Smooth muscle cell (in vitro differentiated cells): Measurements from ENCODE around the gene NIPSNAP2. TPM values are rescaled to one million over a fixed set of nuclear protein-coding genes. Genes with fewer than 3 reads are reported as not detected.
"Not testable (repeated sequence)": the region's sequence is repeated elsewhere in the genome, so short reads cannot be mapped to it uniquely, and the experiment has no call there.

ENCODE experiments used
- DNase-seq: peaks from one replicate; lab custom pipeline; 2025; ENCODE audit not compliant: unreplicated experiment; lab: John Stamatoyannopoulos, UW
- H2AFZ ChIP-seq: fragments of 200-600 bp; sonication (generic); 2 replicates; pipeline ENCODE4 v1.6.0; 2016; ENCODE audit warnings: antibody characterized with exemption, low read depth, mild to moderate bottlenecking
- H3F3A ChIP-seq: fragments of 200-600 bp; sonication (generic); 2 replicates; pipeline ENCODE4 v1.6.0; 2017; ENCODE audit warnings: antibody characterized with exemption, low read depth
- H3K27ac ChIP-seq: fragments of 200-600 bp; sonication (generic); 2 replicates; pipeline ENCODE4 v1.5.1; 2016; ENCODE audit warnings: low read depth, mild to moderate bottlenecking
- H3K27me3 ChIP-seq: fragments of 200-600 bp; sonication (generic); 2 replicates; pipeline ENCODE4 v1.6.1; 2016; ENCODE audit warnings: low read depth, mild to moderate bottlenecking
- H3K36me3 ChIP-seq: fragments of 200-600 bp; sonication (generic); 2 replicates; pipeline ENCODE4 v1.5.1; 2016; ENCODE audit warnings: low read depth
- H3K4me1 ChIP-seq: fragments of 200-600 bp; sonication (generic); 2 replicates; pipeline ENCODE4 v1.5.1; 2016; ENCODE audit warnings: low read depth
- H3K4me2 ChIP-seq: fragments of 200-600 bp; sonication (generic); 2 replicates; pipeline ENCODE4 v1.6.0; 2016; ENCODE audit warnings: mild to moderate bottlenecking
- H3K4me3 ChIP-seq: fragments of 200-600 bp; sonication (generic); 2 replicates; pipeline ENCODE4 v1.5.1; 2016; ENCODE audit warnings: mild to moderate bottlenecking
- H3K79me2 ChIP-seq: fragments of 200-600 bp; sonication (generic); 2 replicates; pipeline ENCODE4 v1.6.0; 2016; ENCODE audit warnings: low read depth, mild to moderate bottlenecking
- H3K9ac ChIP-seq: fragments of 200-600 bp; sonication (generic); 2 replicates; pipeline ENCODE4 v1.6.0; 2016; ENCODE audit warnings: low read depth
- H3K9me3 ChIP-seq: fragments of 200-600 bp; sonication (generic); replicated peaks from 2 replicates; pipeline ENCODE4 v1.5.1; 2016; ENCODE audit warnings: low read depth
- H4K20me1 ChIP-seq: fragments of 200-600 bp; sonication (generic); 2 replicates; pipeline ENCODE4 v1.6.0; 2016; ENCODE audit warnings: low read depth
- CTCF ChIP-seq: fragments of 200-600 bp; sonication (generic); IDR thresholded peaks from 2 replicates; pipeline ENCODE4 v1.5.1; 2017; ENCODE audit warnings: borderline replicate concordance, mild to moderate bottlenecking, antibody characterized with exemption; ENCODE audit not compliant: insufficient read depth, poor library complexity, severe bottlenecking
- WGBS: methylation state at CpG from one replicate; pipeline ENCODE4 v1.1.7; 2016; ENCODE audit warnings: low lambda C conversion rate; 5-methylcytosine and 5-hydroxymethylcytosine counted together
- polyA plus RNA-seq: library from polyadenylated mRNA; unstranded; fragments of >200 nt; fragmentation: Nextera tagmentation; extraction: Ambion mirVana; gene quantifications from 2 replicates; pipeline ENCODE4 v1.2.1, GENCODE V29; 2016
- total RNA-seq: library from RNA; depleted of rRNA; stranded (reverse); fragments of >200 nt; gene quantifications from 2 replicates; pipeline ENCODE4 v1.2.3, GENCODE V29; 2014

The NIPSNAP2 gene
- total and polyA plus RNA-seq, 2 experiments from 2014 or later: 41.2 to 44.7 TPM

DNA sequence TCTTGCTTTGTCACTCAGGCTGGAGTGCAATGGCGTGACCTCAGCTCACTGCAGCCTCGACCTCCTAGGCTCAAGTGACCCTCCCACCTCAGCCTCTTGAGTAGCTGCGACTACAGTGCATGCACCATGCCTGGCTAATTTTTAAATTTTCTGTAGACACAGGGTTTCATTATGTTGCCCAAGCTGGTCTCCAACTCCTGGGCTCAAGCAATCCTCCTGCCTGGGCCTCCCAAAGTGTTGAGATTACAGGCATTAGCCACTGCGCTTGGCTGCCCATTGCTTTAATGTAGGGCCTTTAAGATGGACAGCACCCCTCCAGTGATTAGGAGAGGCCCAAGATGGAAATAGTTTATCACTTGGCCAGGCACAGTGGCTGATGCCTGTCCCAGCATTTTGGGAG lies 39.4 kb downstream of the NIPSNAP2 start:
- Histone ChIP-seq H3K4me3 (no peak overlapping the region), H4K20me1 (no peaks in the 10 kb centered on the region), H3K27me3 (no peaks in the 10 kb centered on the region), H3K27ac (no peak overlapping the region), H3K79me2 (no peaks in the 10 kb centered on the region), H3K36me3 (no peaks in the 10 kb centered on the region), H3K4me1 (no peaks in the 10 kb centered on the region), H2AFZ (no peak overlapping the region), H3K4me2 (no peak overlapping the region), H3F3A (no peaks in the 10 kb centered on the region), H3K9me3 (no peaks in the 10 kb centered on the region), H3K9ac (no peak overlapping the region)
- no peak for DNase-seq
- WGBS: 86% methylated on average over 4 of the region's 4 CpGs
- no peak for TF ChIP-seq CTCF

GRCh38 chr7:56007167-56007652 lies 42.8 kb downstream of the NIPSNAP2 start:
- Histone ChIP-seq H3K36me3 (no peaks in the 10 kb centered on the region), H3K9ac (no peak overlapping the region), H2AFZ (no peak overlapping the region), H3K27me3 (no peaks in the 10 kb centered on the region), H4K20me1 (no peaks in the 10 kb centered on the region), H3K27ac (no peak overlapping the region), H3F3A (no peaks in the 10 kb centered on the region), H3K79me2 (no peaks in the 10 kb centered on the region), H3K4me1 (no peaks in the 10 kb centered on the region), H3K9me3 (no peaks in the 10 kb centered on the region), H3K4me2 (no peak overlapping the region), H3K4me3 (no peak overlapping the region)
- no peak for DNase-seq
- WGBS: 69% methylated on average over 4 of the region's 4 CpGs
- no peak for TF ChIP-seq CTCF

DNA sequence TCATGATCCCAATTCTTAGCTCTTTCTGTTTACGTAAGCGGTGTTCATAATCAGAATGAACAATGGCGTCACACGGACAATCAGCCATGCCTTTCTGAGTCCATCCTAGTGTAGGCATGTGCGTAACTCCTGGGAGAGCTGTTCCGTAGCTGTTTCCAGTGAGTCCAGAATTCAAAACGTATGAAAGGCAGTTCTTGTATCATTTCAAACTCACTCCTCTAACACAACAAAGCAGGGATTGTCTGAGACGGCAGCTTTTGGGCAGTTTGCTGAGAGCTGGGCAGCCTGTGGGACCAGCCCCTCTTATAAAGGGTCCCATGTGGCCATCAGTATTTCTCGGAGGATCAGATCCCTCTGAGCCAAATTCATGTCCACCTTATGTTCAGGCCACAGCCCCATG lies 43.5 kb downstream of the NIPSNAP2 start:
- Histone ChIP-seq H4K20me1 (no peaks in the 10 kb centered on the region), H2AFZ (no peak overlapping the region), H3K79me2 (no peaks in the 10 kb centered on the region), H3K9ac (no peak overlapping the region), H3K4me3 (no peak overlapping the region), H3F3A (no peaks in the 10 kb centered on the region), H3K27ac (no peak overlapping the region), H3K4me2 (no peak overlapping the region), H3K27me3 (no peaks in the 10 kb centered on the region), H3K9me3 (no peaks in the 10 kb centered on the region), H3K36me3 (no peaks in the 10 kb centered on the region), H3K4me1 (no peaks in the 10 kb centered on the region)
- TF ChIP-seq CTCF: no peak
- no peak for DNase-seq
- WGBS: 92% methylated on average over 9 of the region's 9 CpGs

- Histone ChIP-seq H2AFZ (no peak overlapping the region), H3K79me2 (no peaks in the 10 kb centered on the region), H3K9me3 (no peaks in the 10 kb centered on the region), H3K4me3 (no peak overlapping the region), H3K36me3 (no peaks in the 10 kb centered on the region), H3K9ac (no peak overlapping the region), H3K4me2 (no peak overlapping the region), H4K20me1 (no peaks in the 10 kb centered on the region), H3F3A (no peaks in the 10 kb centered on the region), H3K27ac (no peak overlapping the region), H3K27me3 (no peaks in the 10 kb centered on the region), H3K4me1 (no peaks in the 10 kb centered on the region)
- no peak for TF ChIP-seq CTCF
- DNase-seq: no peak
- WGBS: 83% methylated on average over 7 of the region's 7 CpGs
Observed at GRCh38 chr7:56009695-56010094, 45.3 kb downstream of the NIPSNAP2 start.

GRCh38 chr7:56017015-56017414 lies 52.6 kb downstream of the NIPSNAP2 start:
- H4K20me1 ChIP-seq, H3K4me1 ChIP-seq, H3K9me3 ChIP-seq, H3K79me2 ChIP-seq, H3K36me3 ChIP-seq, H3F3A ChIP-seq, H3K4me2 ChIP-seq, H3K4me3 ChIP-seq, H3K27ac ChIP-seq, H3K9ac ChIP-seq, H3K27me3 ChIP-seq, DNase-seq, H2AFZ ChIP-seq: not testable (repeated sequence)
- WGBS: 100% methylated on average over 3 of the region's 3 CpGs
